Stimulated activated naive CD8-positive, alpha-beta T cell treated with anti-CD3 and anti-CD28 coated beads, Interleukin-15, Interleukin-2, amounts not matched to agents 100 U/mL and 50 U/mL, for 24 hours (primary cell): ENCODE data around the gene GRIK5.
"Not testable (repeated sequence)": the region's sequence is repeated elsewhere in the genome, so short reads cannot be mapped to it uniquely, and the experiment has no call there.

Experiments
- ATAC-seq: fragments of 150-1000 bp; cut with Tn5 transposase; one replicate; pipeline ENCODE4 v1.10.0; 2021
- DNase-seq: peaks from one replicate; pipeline ENCODE4 v3.0.0; 2021

Gene GRIK5

DNA sequence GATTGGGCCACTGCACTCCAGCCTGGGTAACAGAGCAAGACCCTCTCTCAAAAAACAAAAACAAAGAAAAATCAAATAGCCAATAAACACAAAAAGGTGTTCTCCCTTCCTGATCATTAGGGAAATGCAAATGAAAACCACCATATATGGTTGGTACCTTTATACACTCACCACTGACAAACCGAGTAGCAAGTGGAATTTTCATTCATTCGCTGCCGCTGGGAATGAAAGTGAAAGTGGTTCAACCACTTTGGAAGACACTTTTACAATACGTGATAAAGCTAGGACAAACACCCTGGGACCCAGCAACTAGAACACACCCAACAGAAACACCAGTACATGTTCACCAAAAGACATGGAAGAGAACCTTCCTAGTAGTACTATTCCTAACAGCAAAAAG is 21.0 kb downstream of the GRIK5 start:
- DNase-seq, result no peak
- no peak for ATAC-seq

DNA sequence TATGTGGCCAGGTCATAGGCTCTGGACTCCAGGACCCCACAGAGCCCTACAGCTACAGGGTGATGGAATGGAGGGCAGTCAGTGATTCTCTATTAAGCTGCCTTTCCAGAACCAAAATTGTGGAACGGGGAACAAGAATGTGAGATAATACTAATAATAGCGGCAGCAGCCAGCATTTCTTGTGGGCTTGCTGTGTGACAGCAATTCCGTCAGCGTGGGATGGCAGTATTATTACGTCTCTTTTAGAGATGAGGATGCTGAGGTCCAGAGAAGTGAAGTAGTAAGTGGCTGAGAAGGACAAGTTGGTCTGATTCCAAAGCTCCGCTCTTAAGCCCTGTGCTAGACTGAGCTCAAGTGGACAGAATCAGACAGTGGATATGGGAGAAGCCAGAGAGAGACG is 24.4 kb downstream of the GRIK5 start:
- no peak for ATAC-seq

GRCh38 chr19:42042455-42043170 is 27.4 kb downstream of the GRIK5 start:
- DNase-seq (no peak), ATAC-seq (no peak)

More for the DNA sequence above, 24.4 kb downstream of the GRIK5 start:
- DNase-seq, result no peak

- not testable (repeated sequence) for ATAC-seq, DNase-seq
These were observed 29.5 kb downstream of the GRIK5 start for GRCh38 chr19:42040491-42040890.

- ATAC-seq, result no peak
These were observed 30.0 kb downstream of the GRIK5 start for GRCh38 chr19:42040031-42040430.

DNA sequence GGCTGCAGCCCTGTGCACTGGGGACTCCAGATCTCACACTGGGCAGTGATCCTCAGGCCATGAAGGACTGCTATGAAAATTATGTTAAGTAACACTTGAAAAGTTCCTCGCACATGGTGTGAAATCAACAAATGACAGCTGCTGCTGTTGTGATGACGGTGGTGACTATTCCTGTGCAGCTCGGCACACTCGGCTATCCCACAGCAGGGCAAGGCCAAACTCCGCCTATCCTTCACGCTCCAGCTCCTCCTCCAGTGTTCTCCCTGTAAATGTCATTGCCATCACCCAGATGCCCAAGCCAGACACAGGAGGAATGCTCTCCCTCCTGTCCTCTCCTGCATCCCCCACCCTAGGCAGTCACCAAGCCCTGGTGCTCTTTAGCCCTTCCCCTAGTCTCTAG is 31.3 kb downstream of the GRIK5 start:
- no peak for DNase-seq
- no peak for ATAC-seq

More at GRCh38 chr19:42040031-42040430, 30.0 kb downstream of the GRIK5 start:
- no peak for DNase-seq

DNA sequence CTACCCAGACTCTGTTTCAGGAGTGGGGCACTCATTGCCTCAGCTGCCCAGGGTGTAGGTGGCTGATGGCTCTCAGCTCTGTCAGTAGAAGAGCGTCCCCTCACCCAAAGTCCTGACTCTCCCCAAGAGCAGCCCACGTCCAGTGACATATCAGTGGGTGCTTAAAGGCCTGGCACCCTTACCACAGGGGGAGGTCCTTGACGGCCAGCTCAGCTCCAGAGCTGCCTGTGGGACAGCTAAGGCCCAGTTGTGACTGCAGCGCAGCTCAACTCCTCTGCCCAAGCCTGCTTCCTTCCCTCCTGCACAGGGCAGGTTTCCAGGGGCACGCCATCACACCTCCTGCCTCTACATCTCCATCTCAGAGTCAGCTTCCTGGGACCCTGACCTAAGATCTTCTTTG is 32.4 kb downstream of the GRIK5 start:
- ATAC-seq (no peak), DNase-seq (no peak)

DNA sequence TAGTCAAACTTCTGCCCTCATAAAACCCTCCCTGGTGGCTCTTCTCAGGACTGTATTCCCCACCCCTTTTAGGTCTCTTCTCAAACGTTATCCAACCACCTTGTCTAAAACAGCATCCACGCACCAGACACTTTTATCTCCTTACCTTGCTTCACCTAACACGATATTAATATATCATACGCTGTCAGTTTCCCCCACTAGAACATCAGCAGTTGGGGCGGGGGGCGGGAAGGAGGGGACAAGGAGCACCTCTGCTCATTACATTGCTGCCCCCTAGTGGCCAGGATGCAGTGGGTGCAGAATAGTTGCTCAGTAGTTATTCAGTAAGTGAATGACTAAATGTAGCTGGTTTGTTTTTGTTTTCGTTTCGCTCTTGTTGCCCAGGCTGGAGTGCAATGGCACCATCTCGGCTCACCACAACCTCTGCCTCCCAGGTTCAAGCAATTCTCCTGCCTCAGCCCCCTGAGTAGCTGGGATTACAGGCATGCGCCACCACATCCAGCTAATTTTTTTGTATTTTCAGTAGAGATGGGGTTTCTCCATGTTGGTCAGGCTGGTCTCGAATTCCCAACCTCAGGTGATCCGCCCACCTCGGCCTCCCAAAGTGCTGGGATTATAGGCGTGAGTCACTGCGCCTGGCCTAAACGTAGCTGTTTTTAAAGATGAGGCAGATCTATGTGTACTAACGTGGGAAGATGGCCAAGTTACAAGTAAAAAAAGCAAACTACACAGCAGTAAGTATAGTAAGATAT is 35.2 kb downstream of the GRIK5 start:
- DNase-seq (peak; percentile 75), ATAC-seq (peak; percentile 90)

DNA sequence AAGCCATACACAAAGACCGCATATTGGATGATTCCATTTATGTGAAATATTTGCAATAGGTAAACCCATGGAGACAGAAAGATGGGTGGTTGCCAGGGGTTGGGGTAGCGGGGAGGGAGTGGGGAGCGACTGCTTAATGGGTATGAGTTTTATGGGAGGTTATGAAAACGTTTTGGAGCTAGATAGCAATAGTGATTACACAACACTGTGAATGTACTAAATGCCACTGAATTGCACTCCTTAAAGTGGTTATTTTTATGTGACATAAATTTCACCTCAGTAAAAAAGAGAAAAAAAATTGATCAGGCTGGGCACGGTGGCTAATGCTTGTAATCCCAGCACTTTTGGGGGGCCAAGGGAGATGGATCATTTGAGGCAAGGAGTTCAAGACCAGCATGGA is 36.6 kb downstream of the GRIK5 start:
- ATAC-seq (no peak), DNase-seq (no peak)

- ATAC-seq (no peak), DNase-seq (no peak)
These were observed 37.6 kb downstream of the GRIK5 start for GRCh38 chr19:42032431-42032830.

DNA sequence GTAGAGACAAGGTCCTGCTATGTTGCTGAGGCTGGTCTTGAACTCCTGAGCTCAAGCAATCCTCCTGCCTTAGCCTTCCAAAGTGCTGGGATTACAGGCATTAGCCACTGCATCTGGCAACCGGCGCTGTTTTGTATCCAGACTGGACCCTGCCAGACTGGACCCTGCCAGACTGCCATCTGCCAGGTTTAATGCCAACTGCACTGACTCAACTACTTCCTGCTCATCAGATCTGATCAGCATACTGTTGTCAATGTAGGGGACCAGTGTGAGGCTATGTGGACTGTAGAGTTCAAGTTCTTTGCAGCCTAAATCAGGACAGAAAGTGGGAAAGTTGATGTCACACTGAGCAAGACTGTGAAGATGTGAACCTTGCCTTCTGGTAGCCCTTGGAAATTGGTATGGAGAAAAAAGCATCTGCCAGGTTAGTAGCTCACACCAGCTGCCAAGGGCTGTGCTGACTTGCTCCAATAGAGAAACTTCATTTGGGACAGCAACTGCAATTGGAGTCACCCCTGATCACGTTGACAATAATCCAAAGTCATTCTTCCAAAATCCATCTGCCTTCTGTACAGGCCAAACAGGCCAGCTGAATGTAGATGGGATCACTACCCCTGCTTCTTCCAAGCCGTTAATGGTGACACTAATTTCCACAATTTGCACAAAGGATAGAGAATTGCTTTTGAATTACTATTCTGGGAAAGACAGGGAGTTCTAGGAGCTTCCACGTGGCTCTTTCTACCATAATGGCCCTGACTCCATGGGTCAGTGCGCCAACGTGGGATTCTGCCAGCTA is 39.2 kb downstream of the GRIK5 start:
- DNase-seq (no peak), ATAC-seq (no peak)

DNA sequence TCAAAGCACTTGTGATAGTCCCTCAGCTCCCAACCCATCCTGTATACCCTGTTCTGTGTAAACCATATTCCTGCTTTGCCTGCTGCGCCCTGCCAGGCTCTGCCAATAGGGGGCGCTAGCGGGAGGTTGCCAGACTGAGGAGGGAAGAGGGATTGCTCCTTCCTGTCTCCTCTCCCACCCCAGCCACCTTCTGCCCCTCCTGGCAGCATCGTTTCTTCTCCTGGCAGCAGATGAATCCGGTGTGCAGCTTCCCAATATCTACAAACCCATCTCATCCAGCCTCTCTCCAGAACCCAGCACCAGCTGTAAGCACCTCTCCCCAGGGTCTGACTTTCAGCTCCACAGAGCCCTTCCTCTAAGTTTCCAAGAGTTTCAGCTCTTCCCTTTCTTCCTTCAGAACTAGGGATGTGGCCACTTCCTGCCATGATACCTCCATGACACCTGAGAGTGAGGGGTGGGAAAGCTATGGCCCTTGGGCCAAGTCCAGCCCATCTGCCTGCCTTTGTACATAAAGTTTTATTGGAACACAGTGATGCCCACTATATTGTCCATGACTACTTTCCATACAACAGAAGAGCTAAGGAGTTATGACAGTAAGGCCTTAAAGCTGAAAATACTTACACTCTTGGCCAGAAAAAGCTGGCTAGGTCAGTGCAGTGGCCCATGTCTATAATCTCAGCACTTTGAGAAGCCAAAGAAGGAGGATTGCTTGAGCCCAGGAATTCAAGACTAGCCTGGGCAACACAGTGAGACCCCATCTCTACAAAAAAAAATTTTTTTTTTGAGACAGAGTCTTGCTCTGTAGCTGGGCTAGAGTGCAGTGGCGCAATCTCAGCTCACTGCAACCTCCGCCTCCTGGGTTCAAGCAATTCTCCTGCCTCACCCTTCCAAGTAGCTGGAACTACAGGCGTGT is 41.4 kb downstream of the GRIK5 start:
- peak; percentile 66 for DNase-seq
- no peak for ATAC-seq

GRCh38 chr19:42024622-42025111 is 45.3 kb downstream of the GRIK5 start:
- ATAC-seq (no peak), DNase-seq (no peak)

GRCh38 chr19:42023943-42024260 is 46.1 kb downstream of the GRIK5 start:
- no peak for ATAC-seq

GRCh38 chr19:42023121-42023942 is 46.7 kb downstream of the GRIK5 start:
- DNase-seq, result peak; percentile 36
- ATAC-seq, result no peak

More at GRCh38 chr19:42023943-42024260, 46.1 kb downstream of the GRIK5 start:
- DNase-seq, result no peak

- DNase-seq (no peak), ATAC-seq (no peak)
These were observed 47.4 kb downstream of the GRIK5 start for GRCh38 chr19:42022616-42023015.

- DNase-seq, result no peak
- no peak for ATAC-seq
These were observed 48.8 kb downstream of the GRIK5 start for GRCh38 chr19:42021185-42021584.

- DNase-seq (no peak), ATAC-seq (no peak)
These were observed 51.4 kb downstream of the GRIK5 start for GRCh38 chr19:42018503-42019193.

DNA sequence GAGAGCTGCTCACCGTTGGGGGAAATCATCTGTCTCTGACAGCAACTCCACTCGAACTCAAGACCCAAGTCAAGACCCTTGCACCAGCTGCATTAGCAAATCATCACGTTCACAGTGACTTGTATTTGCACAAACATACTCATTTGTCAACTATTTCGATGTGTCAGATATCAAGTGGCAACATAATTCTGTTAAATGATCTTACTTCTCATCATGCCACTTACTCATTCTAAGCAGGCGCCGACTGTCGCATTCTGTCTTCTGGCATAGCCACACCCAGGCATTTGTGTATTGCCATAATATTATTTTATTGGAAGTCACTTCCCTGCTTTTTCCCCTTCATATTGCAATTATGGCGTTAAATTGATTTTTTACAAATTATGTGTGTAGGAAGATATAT is 53.0 kb downstream of the GRIK5 start:
- ATAC-seq (no peak), DNase-seq (no peak)

GRCh38 chr19:42012747-42013146 is 57.3 kb downstream of the GRIK5 start:
- DNase-seq, ATAC-seq: not testable (repeated sequence)
